COR-L47 (cell line): ENCODE results near the gene MAZ.
"Not testable (repeated sequence)": the region's sequence is repeated elsewhere in the genome, so short reads cannot be mapped to it uniquely, and the experiment has no call there.

Experiments
- DNase-seq: peaks from one replicate; lab custom pipeline; 2025; lab: John Stamatoyannopoulos, UW

MAZ gene

GRCh38 chr16:29784901-29785500, 21.3 kb upstream of the MAZ start:
- no peak for DNase-seq

- not testable (repeated sequence) for DNase-seq
Observed at GRCh38 chr16:29787155-29787554, 19.2 kb upstream of the MAZ start.

- no peak for DNase-seq
Observed at GRCh38 chr16:29789775-29790182, 16.6 kb upstream of the MAZ start.

GRCh38 chr16:29790183-29790948, 16.0 kb upstream of the MAZ start, which contains the start of gene KIF22:
TSS of gene KIF22 (plus strand) at chr16:29790751. CDS start at chr16:29790760, 9 bp downstream.
- peak; percentile 99 for DNase-seq

- DNase-seq = no peak
Observed at GRCh38 chr16:29790949-29791844, 15.1 kb upstream of the MAZ start.

- DNase-seq = no peak
Observed at GRCh38 chr16:29791845-29792807, 14.2 kb upstream of the MAZ start.

GRCh38 chr16:29793153-29793552, 13.2 kb upstream of the MAZ start:
- not testable (repeated sequence) for DNase-seq

GRCh38 chr16:29794231-29794710, 12.1 kb upstream of the MAZ start:
- DNase-seq = no peak

GRCh38 chr16:29802416-29802935, 3.9 kb upstream of the MAZ start:
- no peak for DNase-seq

GRCh38 chr16:29804020-29804419, 2.3 kb upstream of the MAZ start:
- no peak for DNase-seq

- DNase-seq = peak; percentile 54
Observed at GRCh38 chr16:29804455-29805231, 1.7 kb upstream of the MAZ start.

- peak; percentile 100 for DNase-seq
Observed at GRCh38 chr16:29805232-29806098, 864 bp upstream of the MAZ start.

- DNase-seq = peak; percentile 90
Observed at GRCh38 chr16:29806641-29807425, 504 bp downstream of the MAZ start.

GRCh38 chr16:29807426-29808218, 1.3 kb downstream of the MAZ start:
- peak; percentile 86 for DNase-seq

- no peak for DNase-seq
Observed at GRCh38 chr16:29808219-29808900, 2.0 kb downstream of the MAZ start.

GRCh38 chr16:29809031-29809747, 2.9 kb downstream of the MAZ start:
- DNase-seq = no peak
